Measurements from ENCODE around the gene FOXP1. TPM values are rescaled to one million over a fixed set of nuclear protein-coding genes. Genes with fewer than 3 reads are reported as not detected.

Gene FOXP1
- total and polyA plus RNA-seq, 2 of the 13 experiments (the other 11 are each of a cell fraction or from before 2014, with no cell fraction given): 40.4 to 59.0 TPM

DNA sequence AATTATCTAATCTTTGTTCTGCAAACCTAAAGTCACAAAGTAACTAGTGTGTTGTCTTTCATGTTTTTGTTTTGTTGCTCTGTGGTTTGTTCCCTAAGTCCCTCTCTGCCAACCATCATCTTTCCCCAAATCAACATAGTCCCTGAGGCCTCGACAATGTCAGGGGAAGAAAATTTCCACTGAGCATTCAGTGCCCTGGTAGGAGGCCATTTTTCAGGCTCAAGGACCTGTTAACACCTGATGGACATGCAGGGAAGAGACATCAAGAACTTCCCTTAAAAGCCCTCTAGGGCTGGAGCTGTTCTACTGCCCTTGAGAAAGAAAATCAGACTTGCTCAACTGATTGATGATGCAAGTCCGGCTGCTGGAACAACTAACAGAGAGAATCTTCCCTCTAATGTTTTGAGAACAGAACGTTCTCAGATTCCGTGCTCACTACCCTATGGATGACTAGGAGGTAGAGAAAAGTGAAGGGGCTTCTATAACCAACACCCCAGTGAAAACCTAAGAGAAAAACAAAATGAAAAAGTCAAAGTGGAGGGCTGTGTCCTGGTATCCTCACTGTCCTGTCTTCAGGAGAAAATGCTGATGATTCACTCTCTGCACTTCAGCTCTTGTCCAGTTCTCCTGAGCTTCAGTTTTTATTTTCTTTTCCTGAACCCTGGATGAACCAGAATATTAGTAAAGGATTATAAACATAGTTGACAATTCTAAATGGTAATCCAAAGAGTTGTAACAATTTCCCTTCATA is 373.1 kb downstream of the FOXP1 start (continued):
- TF ChIP-seq SRY (CRISPR knock-in tag; IDR thresholded peaks at IDR 0.05): no peak
- TF ChIP-seq, protein P1, sequence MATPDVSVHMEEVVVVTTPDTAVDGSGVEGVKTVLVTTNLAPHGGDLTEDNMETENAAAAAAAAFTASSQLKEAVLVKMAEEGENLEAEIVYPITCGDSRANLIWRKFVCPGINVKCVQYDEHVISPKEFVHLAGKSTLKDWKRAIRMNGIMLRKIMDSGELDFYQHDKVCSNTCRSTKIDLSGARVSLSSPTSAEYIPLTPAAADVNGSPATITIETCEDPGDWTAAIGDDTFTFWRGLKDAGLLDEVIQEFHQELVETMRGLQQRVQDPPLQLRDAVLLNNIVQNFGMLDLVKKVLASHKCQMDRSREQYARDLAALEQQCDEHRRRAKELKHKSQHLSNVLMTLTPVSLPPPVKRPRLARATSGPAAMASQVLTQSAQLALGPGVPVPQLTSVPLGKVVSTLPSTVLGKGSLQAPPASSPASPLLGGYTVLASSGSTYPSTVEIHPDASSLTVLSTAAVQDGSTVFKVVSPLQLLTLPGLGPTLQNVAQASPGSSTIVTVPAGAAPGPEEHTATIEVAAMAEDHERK (CRISPR knock-in tag; IDR thresholded peaks at IDR 0.05; ENCODE audit: low read depth): no peak
- TF ChIP-seq, protein P2, sequence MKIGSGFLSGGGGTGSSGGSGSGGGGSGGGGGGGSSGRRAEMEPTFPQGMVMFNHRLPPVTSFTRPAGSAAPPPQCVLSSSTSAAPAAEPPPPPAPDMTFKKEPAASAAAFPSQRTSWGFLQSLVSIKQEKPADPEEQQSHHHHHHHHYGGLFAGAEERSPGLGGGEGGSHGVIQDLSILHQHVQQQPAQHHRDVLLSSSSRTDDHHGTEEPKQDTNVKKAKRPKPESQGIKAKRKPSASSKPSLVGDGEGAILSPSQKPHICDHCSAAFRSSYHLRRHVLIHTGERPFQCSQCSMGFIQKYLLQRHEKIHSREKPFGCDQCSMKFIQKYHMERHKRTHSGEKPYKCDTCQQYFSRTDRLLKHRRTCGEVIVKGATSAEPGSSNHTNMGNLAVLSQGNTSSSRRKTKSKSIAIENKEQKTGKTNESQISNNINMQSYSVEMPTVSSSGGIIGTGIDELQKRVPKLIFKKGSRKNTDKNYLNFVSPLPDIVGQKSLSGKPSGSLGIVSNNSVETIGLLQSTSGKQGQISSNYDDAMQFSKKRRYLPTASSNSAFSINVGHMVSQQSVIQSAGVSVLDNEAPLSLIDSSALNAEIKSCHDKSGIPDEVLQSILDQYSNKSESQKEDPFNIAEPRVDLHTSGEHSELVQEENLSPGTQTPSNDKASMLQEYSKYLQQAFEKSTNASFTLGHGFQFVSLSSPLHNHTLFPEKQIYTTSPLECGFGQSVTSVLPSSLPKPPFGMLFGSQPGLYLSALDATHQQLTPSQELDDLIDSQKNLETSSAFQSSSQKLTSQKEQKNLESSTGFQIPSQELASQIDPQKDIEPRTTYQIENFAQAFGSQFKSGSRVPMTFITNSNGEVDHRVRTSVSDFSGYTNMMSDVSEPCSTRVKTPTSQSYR (CRISPR knock-in tag; IDR thresholded peaks at IDR 0.05; ENCODE audit: borderline replicate concordance): no peak
- peak; percentile 55 for TF ChIP-seq ZMYM4 (CRISPR knock-in tag; IDR thresholded peaks at IDR 0.05)
- no peak for TF ChIP-seq ZNF75D (CRISPR knock-in tag; IDR thresholded peaks at IDR 0.05; ENCODE audit: borderline replicate concordance)
- TF ChIP-seq PAWR (CRISPR knock-in tag; IDR thresholded peaks at IDR 0.05; ENCODE audit: borderline replicate concordance): no peak
- peak; percentile 13 for TF ChIP-seq TBL1XR1 (IDR thresholded peaks at IDR 0.05; ENCODE audit: borderline replicate concordance, low read length, partially characterized antibody)
- TF ChIP-seq U2AF2 (IDR thresholded peaks at IDR 0.05; ENCODE audit: low read depth, low read length): no peak
- TF ChIP-seq ZNF557 (CRISPR knock-in tag; IDR thresholded peaks at IDR 0.05): no peak
- no peak for TF ChIP-seq ZNF550 (CRISPR knock-in tag; IDR thresholded peaks at IDR 0.05; ENCODE audit: borderline replicate concordance)
- TF ChIP-seq KAT2B (IDR thresholded peaks at IDR 0.05; ENCODE audit: borderline replicate concordance, low read depth, low read length): no peak
- no peak for TF ChIP-seq ZBTB42 (CRISPR knock-in tag; IDR thresholded peaks at IDR 0.05)
- no peak for TF ChIP-seq GZF1 (CRISPR knock-in tag; IDR thresholded peaks at IDR 0.05)
- TF ChIP-seq TAF1 (CRISPR knock-in tag; IDR thresholded peaks at IDR 0.05): 0 out of 2 replicates have a peak, but pooled peaks have one; percentile 22
- peak; percentile 66 for TF ChIP-seq MED1 (CRISPR knock-in tag; IDR thresholded peaks at IDR 0.05)
- peak; percentile 19; the same call in 1 of the 2 replicates for TF ChIP-seq SMC3 (IDR thresholded peaks at IDR 0.05; ENCODE audit: low read length)
- TF ChIP-seq CEBPG (CRISPR knock-in tag; IDR thresholded peaks at IDR 0.05): peak; percentile 94
- TF ChIP-seq CEBPB (IDR thresholded peaks at IDR 0.05; ENCODE audit: borderline replicate concordance, low read depth, low read length): peak; percentile 96
- TF ChIP-seq, protein P3, sequence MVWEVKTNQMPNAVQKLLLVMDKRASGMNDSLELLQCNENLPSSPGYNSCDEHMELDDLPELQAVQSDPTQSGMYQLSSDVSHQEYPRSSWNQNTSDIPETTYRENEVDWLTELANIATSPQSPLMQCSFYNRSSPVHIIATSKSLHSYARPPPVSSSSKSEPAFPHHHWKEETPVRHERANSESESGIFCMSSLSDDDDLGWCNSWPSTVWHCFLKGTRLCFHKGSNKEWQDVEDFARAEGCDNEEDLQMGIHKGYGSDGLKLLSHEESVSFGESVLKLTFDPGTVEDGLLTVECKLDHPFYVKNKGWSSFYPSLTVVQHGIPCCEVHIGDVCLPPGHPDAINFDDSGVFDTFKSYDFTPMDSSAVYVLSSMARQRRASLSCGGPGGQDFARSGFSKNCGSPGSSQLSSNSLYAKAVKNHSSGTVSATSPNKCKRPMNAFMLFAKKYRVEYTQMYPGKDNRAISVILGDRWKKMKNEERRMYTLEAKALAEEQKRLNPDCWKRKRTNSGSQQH (CRISPR knock-in tag; IDR thresholded peaks at IDR 0.05; ENCODE audit: low read depth): 0 out of 2 replicates have a peak, but pooled peaks have one; percentile 58
- no peak for TF ChIP-seq CEBPZ (IDR thresholded peaks at IDR 0.05; ENCODE audit: low read length)
- TF ChIP-seq ZNF660 (CRISPR knock-in tag; IDR thresholded peaks at IDR 0.05; ENCODE audit: borderline replicate concordance, low read depth): no peak
